ENCODE measurements around the gene ACTG1. TPM values are rescaled to one million over a fixed set of nuclear protein-coding genes. Genes with fewer than 3 reads are reported as not detected.

The ACTG1 gene
- total and polyA plus RNA-seq, 3 donors from 2014 or later = 1,571 to 2,057 (median 1,790) TPM

DNA sequence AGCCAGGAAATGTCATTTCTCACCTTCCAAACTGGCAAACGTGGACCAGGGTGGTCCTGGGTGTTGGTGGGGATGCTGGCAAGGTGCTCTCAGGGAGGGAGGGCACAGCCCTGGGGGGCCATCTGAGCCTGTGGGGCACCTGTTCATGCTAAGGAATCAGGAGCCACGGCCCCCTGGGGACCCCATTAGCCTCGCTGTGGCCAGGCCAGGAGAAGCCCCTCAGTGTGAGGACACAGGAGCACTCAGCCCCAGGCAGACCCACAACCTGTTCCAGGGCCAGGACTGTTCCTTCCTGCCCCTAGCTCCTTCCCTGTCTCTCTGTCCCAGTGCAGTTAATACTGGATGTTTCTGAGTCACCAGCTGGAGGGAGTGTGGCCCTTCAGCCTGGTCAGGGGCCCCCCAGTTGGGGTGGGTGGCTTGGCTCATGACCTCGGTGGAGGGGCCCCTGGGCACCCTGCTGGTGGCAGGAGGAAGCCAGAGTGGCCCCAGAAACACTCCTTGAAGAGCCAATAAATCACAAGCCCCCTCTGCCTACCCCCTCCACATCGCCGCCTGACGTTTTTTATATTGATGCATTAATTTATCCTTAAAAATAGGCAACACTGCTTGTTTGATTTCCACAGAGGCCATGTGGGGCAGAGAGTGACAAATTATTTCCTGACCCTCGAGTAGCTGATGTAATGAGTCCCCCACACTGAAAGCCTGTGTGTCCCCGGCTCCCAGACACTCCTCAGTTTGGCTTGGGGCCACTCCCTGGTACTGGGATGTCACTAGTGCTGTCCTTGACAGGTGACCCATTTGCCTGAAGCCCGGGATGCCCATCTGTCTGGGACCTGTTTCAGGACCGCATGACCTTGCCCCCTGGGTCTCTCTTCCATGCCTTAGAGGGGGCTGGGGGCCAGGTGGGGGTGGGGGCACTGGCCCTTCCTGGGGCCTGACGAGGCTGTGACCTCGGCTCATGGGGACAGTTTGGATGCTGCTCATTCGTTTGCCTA is 22.3 kb downstream of the ACTG1 start:
- Histone ChIP-seq H3K36me3 (ENCODE audit: low read depth, missing control alignments) (no peaks in the 10 kb centered on the region), H3K4me1 (peaks cover 7% of the 10 kb centered on the region), H3K9me3 (no peaks in the 10 kb centered on the region), H3K4me3 (no peak overlapping the region), H3K27me3 (no peaks in the 10 kb centered on the region), H3K27ac (no peak overlapping the region)
- intact Hi-C loops (cut with DNase I; ENCODE audit: low total_unique reads) = no loop called here
- no peak for TF ChIP-seq POLR2A (IDR thresholded peaks at IDR 0.05)
- TF ChIP-seq, protein P1, sequence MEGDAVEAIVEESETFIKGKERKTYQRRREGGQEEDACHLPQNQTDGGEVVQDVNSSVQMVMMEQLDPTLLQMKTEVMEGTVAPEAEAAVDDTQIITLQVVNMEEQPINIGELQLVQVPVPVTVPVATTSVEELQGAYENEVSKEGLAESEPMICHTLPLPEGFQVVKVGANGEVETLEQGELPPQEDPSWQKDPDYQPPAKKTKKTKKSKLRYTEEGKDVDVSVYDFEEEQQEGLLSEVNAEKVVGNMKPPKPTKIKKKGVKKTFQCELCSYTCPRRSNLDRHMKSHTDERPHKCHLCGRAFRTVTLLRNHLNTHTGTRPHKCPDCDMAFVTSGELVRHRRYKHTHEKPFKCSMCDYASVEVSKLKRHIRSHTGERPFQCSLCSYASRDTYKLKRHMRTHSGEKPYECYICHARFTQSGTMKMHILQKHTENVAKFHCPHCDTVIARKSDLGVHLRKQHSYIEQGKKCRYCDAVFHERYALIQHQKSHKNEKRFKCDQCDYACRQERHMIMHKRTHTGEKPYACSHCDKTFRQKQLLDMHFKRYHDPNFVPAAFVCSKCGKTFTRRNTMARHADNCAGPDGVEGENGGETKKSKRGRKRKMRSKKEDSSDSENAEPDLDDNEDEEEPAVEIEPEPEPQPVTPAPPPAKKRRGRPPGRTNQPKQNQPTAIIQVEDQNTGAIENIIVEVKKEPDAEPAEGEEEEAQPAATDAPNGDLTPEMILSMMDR (IDR thresholded peaks at IDR 0.05) = no peak
- 70 to 72% methylated on average over 12 to 14 of the region's 14 CpGs for WGBS, 2 donors
- no peak for DNase-seq

DNA sequence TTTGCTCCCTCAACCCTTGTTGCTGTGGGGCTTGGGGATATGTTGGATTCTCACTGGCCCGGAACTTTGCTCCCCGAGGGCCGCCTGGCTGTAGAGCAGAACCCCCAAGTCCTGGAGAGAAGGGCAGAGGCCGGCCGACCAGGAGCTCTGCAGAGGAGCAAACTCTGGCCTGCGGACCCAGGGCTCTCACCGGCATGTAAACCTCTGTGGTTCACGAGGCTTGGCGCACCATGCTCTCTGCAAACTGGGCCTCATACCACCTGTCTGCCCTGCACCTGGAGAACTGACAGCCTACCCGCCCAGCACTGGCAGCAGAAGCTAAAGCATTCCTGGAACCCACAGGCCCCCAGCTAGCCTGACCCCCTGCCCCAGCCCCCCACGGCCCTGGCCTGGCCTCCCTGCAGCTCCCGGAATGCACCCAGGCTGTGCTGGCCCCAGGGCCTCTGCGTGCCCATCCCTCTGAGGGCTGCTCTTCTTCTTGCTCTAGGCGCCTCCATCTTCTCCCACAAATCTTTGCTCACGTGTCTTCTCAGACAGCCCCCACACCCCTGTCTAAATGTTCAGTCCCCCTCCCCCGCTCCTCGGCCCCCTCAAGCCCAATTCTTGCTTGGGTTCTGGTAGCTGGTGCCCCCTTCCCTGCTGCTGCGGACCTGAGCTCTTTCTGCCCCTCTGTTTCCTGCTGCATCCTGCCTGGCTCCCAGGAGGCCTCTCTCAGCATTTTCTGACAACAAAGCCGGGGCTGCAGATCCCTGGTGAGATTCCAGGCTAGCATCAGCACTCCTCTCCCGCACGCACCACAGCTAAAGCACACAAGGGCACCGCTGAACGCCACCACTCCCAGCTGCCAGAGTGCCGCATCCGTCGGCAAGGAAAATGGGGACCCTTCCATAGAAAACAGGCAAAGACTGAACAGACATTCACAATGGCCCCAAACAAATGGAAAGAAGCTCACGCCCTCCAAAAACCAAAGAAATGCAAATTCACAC is 23.3 kb downstream of the ACTG1 start:
- Histone ChIP-seq H3K4me1 (peaks cover 7% of the 10 kb centered on the region), H3K4me3 (no peak overlapping the region), H3K9me3 (no peaks in the 10 kb centered on the region), H3K36me3 (ENCODE audit: low read depth, missing control alignments) (no peaks in the 10 kb centered on the region), H3K27ac (no peak overlapping the region), H3K27me3 (no peaks in the 10 kb centered on the region)
- 67 to 71% methylated on average over 21 to 27 of the region's 27 CpGs for WGBS, 2 donors
- TF ChIP-seq, protein P1 (IDR thresholded peaks at IDR 0.05) = no peak
- TF ChIP-seq POLR2A (IDR thresholded peaks at IDR 0.05) = no peak
- intact Hi-C loops (cut with DNase I; ENCODE audit: low total_unique reads) = no loop called here
- no peak for DNase-seq

DNA sequence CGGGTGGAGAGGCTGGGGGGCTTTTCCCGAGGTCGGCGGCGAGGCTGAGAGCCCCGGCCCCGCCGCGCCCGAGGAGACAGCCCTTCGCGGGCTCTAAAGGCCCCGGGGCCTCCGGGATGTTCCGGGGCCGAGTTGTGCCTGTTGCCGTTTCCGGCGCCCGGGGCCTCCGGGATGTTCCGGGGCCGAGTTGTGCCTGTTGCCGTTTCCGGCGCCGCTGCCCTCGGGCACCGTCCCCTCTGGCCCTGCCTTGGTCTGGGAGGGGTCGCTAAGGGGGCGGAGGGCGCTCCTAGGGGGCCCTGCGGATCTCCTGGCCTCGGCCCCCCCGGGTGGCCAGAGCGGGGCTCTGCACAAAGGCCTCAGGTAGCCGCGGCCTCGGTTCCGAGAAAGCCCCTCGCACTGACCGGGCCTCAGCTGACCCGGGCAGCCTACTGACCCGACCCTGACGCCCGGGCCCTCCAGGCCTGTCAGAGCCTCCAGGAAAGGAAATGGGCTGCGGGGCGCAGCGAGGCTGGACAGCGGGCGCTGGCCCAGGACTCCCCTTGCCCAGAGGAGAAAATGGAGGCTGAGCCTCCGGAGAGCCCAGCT is 24.2 kb downstream of the ACTG1 start:
- Histone ChIP-seq H3K4me3 (peak overlapping the region; percentile 69 to 75), H3K27ac (peak overlapping the region; percentile 36 to 83), H3K36me3 (ENCODE audit: low read depth, missing control alignments) (no peaks in the 10 kb centered on the region), H3K4me1 (peaks cover 12% of the 10 kb centered on the region), H3K9me3 (no peaks in the 10 kb centered on the region), H3K27me3 (no peaks in the 10 kb centered on the region)
- intact Hi-C loops (cut with DNase I; ENCODE audit: low total_unique reads) = no loop called here
- 7% methylated on average over 42 of the region's 52 CpGs; no CpG with 5 or more reads in 1 of the 2 donors for WGBS, 2 donors
- no peak for TF ChIP-seq POLR2A (IDR thresholded peaks at IDR 0.05)
- TF ChIP-seq, protein P1 (IDR thresholded peaks at IDR 0.05) = no peak
- DNase-seq = no peak

GRCh38 chr17:81487487-81488275 is 24.9 kb downstream of the ACTG1 start:
- peak; percentile 83 for DNase-seq
- Histone ChIP-seq H3K36me3 (ENCODE audit: low read depth, missing control alignments) (no peaks in the 10 kb centered on the region), H3K4me3 (peak overlapping the region; percentile 69 to 75), H3K27ac (peak overlapping the region; percentile 36 to 83), H3K4me1 (peaks cover 12% of the 10 kb centered on the region), H3K27me3 (no peaks in the 10 kb centered on the region), H3K9me3 (no peaks in the 10 kb centered on the region)
- TF ChIP-seq POLR2A (IDR thresholded peaks at IDR 0.05) = no peak
- TF ChIP-seq, protein P1 (IDR thresholded peaks at IDR 0.05) = peak in 1 of 3 experiments; percentile 9
- intact Hi-C loops (cut with DNase I; ENCODE audit: low total_unique reads) = no loop called here
- 5 to 18% methylated on average over 22 to 84 of the region's 87 CpGs for WGBS, 2 donors

All from testis (tissue), 3 donors.